MM.1S (cell line): ENCODE data around the gene ACACB.

Experiments
- DNase-seq: peaks from one replicate; pipeline ENCODE4 v3.0.0-alpha.2; 2015
- H2AFZ ChIP-seq: fragments of 300-600 bp; sonication (generic); 2 replicates; pipeline ENCODE4 v1.6.0; 2016; ENCODE audit warnings: antibody characterized with exemption, low read length
- H3F3A ChIP-seq: fragments of 300-600 bp; sonication (generic); 2 replicates; pipeline ENCODE4 v1.6.1; 2016; ENCODE audit warnings: mild to moderate bottlenecking, antibody characterized with exemption, low read length, moderate library complexity, mixed read lengths; ENCODE audit not compliant: insufficient read depth
- H3K27ac ChIP-seq: fragments of 300-600 bp; sonication (generic); 2 replicates; pipeline ENCODE4 v1.5.1; 2016; ENCODE audit warnings: mild to moderate bottlenecking, low read length
- H3K27me3 ChIP-seq: fragments of 300-600 bp; sonication (generic); replicated peaks from 2 replicates; pipeline ENCODE4 v1.6.0; 2016; ENCODE audit warnings: low read length; ENCODE audit not compliant: insufficient read depth
- H3K36me3 ChIP-seq: fragments of 300-600 bp; sonication (generic); replicated peaks from 2 replicates; pipeline ENCODE4 v1.6.1; 2016; ENCODE audit warnings: mild to moderate bottlenecking, low read length, mixed read lengths; ENCODE audit not compliant: insufficient read depth
- H3K4me1 ChIP-seq: fragments of 300-600 bp; sonication (generic); 2 replicates; pipeline ENCODE4 v1.6.1; 2016; ENCODE audit warnings: low read length, mixed read lengths
- H3K4me2 ChIP-seq: fragments of 300-600 bp; sonication (generic); 2 replicates; pipeline ENCODE4 v1.6.0; 2016; ENCODE audit warnings: low read depth, low read length
- H3K4me3 ChIP-seq: fragments of 300-600 bp; sonication (generic); 2 replicates; pipeline ENCODE4 v1.5.1; 2016; ENCODE audit warnings: low read length, mixed read lengths
- H3K79me2 ChIP-seq: fragments of 300-600 bp; sonication (generic); 2 replicates; pipeline ENCODE4 v1.6.1; 2016; ENCODE audit warnings: mixed run types, low read length, mixed read lengths
- H3K9ac ChIP-seq: fragments of 300-600 bp; sonication (generic); 2 replicates; pipeline ENCODE4 v1.6.1; 2016; ENCODE audit warnings: low read length, mixed read lengths
- H3K9me2 ChIP-seq: fragments of 300-600 bp; sonication (generic); replicated peaks from 2 replicates; pipeline ENCODE4 v1.6.1; 2016; ENCODE audit warnings: mild to moderate bottlenecking, low read length, mixed read lengths; ENCODE audit not compliant: insufficient read depth
- H3K9me3 ChIP-seq: fragments of 300-600 bp; sonication (generic); replicated peaks from 2 replicates; pipeline ENCODE4 v1.6.1; 2016; ENCODE audit warnings: mild to moderate bottlenecking, low read length, mixed read lengths; ENCODE audit not compliant: insufficient read depth
- H4K20me1 ChIP-seq: fragments of 300-600 bp; sonication (generic); 2 replicates; pipeline ENCODE4 v1.6.1; 2016; ENCODE audit warnings: mild to moderate bottlenecking, low read length, moderate library complexity, mixed read lengths; ENCODE audit not compliant: insufficient read depth
- EZH2 ChIP-seq: fragments of 300-600 bp; sonication (generic); optimal IDR thresholded peaks from 2 replicates; pipeline ENCODE3; 2017; ENCODE audit warnings: low read depth, mild to moderate bottlenecking, antibody characterized with exemption, low read length, mixed read lengths
- EZH2phosphoT487 ChIP-seq: fragments of 300-600 bp; sonication (generic); IDR thresholded peaks from 2 replicates; pipeline ENCODE4 v1.6.1; 2018; ENCODE audit warnings: antibody characterized with exemption, low read length
- TF ChIP-seq, protein P1 (sequence below): fragments of 300-600 bp; sonication (generic); IDR thresholded peaks from 2 replicates; pipeline ENCODE4 v1.5.1; 2016; ENCODE audit warnings: antibody characterized with exemption, low read length, mixed read lengths

Gene ACACB

DNA sequence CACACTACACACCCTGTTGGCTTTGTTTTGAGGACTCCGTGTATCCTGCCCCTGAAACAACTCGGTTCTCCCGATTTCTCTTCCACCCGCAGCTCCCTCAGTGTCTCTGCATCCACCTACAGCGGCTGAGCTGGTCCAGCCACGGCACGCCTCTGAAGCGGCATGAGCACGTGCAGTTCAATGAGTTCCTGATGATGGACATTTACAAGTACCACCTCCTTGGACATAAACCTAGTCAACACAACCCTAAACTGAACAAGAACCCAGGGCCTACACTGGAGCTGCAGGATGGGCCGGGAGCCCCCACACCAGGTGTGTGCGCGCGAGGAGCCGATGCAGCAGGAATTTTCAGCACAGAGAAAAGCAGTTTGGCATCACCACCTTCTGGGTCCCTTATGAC, 33.6 kb upstream of the ACACB start:
- no peak overlapping the region for H3K4me3 ChIP-seq
- no peak overlapping the region for H2AFZ ChIP-seq
- no peak overlapping the region for H3K27ac ChIP-seq
- DNase-seq: no peak
- H3K79me2 ChIP-seq: no peaks in the 10 kb centered on the region
- H4K20me1 ChIP-seq: no peaks in the 10 kb centered on the region
- no peaks in the 10 kb centered on the region for H3K9me3 ChIP-seq
- H3K9me2 ChIP-seq: no peaks in the 10 kb centered on the region
- H3K4me2 ChIP-seq: no peak overlapping the region
- TF ChIP-seq EZH2: no peak
- TF ChIP-seq EZH2phosphoT487: no peak
- TF ChIP-seq, protein P1, sequence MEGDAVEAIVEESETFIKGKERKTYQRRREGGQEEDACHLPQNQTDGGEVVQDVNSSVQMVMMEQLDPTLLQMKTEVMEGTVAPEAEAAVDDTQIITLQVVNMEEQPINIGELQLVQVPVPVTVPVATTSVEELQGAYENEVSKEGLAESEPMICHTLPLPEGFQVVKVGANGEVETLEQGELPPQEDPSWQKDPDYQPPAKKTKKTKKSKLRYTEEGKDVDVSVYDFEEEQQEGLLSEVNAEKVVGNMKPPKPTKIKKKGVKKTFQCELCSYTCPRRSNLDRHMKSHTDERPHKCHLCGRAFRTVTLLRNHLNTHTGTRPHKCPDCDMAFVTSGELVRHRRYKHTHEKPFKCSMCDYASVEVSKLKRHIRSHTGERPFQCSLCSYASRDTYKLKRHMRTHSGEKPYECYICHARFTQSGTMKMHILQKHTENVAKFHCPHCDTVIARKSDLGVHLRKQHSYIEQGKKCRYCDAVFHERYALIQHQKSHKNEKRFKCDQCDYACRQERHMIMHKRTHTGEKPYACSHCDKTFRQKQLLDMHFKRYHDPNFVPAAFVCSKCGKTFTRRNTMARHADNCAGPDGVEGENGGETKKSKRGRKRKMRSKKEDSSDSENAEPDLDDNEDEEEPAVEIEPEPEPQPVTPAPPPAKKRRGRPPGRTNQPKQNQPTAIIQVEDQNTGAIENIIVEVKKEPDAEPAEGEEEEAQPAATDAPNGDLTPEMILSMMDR: no peak
- H3F3A ChIP-seq: no peaks in the 10 kb centered on the region
- H3K36me3 ChIP-seq: no peaks in the 10 kb centered on the region
- no peaks in the 10 kb centered on the region for H3K4me1 ChIP-seq
- no peaks in the 10 kb centered on the region for H3K27me3 ChIP-seq
- H3K9ac ChIP-seq: no peak overlapping the region

DNA sequence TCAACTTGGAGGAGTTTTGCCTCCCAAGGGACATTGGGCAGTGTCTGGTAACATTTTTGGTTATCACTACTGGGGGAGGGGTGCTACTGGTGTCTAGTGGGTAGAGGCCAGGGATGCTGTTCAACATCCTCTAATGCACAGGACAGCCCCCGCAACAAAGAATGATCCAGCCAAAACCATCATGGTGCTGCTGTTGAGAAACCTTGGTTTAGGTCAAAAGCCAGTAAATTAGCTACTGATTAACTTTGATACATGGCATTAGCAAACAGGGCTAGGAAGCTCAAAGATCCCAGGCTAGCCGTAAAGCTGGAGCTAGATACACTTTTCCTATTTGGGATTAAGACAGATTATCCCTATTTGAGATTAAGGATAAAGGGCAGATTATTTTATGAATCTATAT, 32.0 kb upstream of the ACACB start:
- no peak for DNase-seq
- no peaks in the 10 kb centered on the region for H3K9me2 ChIP-seq
- TF ChIP-seq EZH2 (no peak), EZH2phosphoT487 (no peak)
- TF ChIP-seq, protein P1: no peak
- no peaks in the 10 kb centered on the region for H3K36me3 ChIP-seq
- H3K4me3 ChIP-seq: no peak overlapping the region
- no peaks in the 10 kb centered on the region for H3K9me3 ChIP-seq
- H3K9ac ChIP-seq: no peak overlapping the region
- no peak overlapping the region for H3K27ac ChIP-seq
- no peaks in the 10 kb centered on the region for H3F3A ChIP-seq
- H3K27me3 ChIP-seq: no peaks in the 10 kb centered on the region
- no peaks in the 10 kb centered on the region for H3K79me2 ChIP-seq
- no peak overlapping the region for H3K4me2 ChIP-seq
- H4K20me1 ChIP-seq: no peaks in the 10 kb centered on the region
- no peak overlapping the region for H2AFZ ChIP-seq
- H3K4me1 ChIP-seq: no peaks in the 10 kb centered on the region

DNA sequence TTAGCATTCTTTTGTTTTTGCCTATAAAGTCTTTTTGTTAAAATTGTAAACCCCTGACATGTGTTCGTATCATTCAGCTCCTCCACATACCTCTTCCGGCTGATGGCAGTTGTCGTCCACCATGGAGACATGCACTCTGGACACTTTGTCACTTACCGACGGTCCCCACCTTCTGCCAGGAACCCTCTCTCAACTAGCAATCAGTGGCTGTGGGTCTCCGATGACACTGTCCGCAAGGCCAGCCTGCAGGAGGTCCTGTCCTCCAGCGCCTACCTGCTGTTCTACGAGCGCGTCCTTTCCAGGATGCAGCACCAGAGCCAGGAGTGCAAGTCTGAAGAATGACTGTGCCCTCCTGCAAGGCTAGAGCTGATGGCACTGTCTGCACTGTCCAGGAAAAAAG, 30.8 kb upstream of the ACACB start:
- Histone ChIP-seq H3K79me2 (peaks cover 3% of the 10 kb centered on the region; the same call in 1 of the 2 replicates), H3K4me2 (no peak overlapping the region), H3F3A (no peaks in the 10 kb centered on the region), H3K9ac (no peak overlapping the region), H3K4me3 (no peak overlapping the region), H3K9me2 (no peaks in the 10 kb centered on the region), H3K27me3 (no peaks in the 10 kb centered on the region), H3K9me3 (no peaks in the 10 kb centered on the region), H3K27ac (no peak overlapping the region), H3K36me3 (no peaks in the 10 kb centered on the region), H2AFZ (no peak overlapping the region), H4K20me1 (no peaks in the 10 kb centered on the region), H3K4me1 (no peaks in the 10 kb centered on the region)
- no peak for TF ChIP-seq EZH2
- TF ChIP-seq, protein P1: no peak
- no peak for TF ChIP-seq EZH2phosphoT487
- no peak for DNase-seq
